DMS 273 treated with DMSO at 0.1 percent for 48 hours (cell line): ENCODE results near the gene CEP55.
"Not testable (repeated sequence)": the region's sequence is repeated elsewhere in the genome, so short reads cannot be mapped to it uniquely, and the experiment has no call there.

Source experiments
- DNase-seq: peaks from one replicate; lab custom pipeline; 2025; lab: John Stamatoyannopoulos, UW

Gene CEP55

DNA sequence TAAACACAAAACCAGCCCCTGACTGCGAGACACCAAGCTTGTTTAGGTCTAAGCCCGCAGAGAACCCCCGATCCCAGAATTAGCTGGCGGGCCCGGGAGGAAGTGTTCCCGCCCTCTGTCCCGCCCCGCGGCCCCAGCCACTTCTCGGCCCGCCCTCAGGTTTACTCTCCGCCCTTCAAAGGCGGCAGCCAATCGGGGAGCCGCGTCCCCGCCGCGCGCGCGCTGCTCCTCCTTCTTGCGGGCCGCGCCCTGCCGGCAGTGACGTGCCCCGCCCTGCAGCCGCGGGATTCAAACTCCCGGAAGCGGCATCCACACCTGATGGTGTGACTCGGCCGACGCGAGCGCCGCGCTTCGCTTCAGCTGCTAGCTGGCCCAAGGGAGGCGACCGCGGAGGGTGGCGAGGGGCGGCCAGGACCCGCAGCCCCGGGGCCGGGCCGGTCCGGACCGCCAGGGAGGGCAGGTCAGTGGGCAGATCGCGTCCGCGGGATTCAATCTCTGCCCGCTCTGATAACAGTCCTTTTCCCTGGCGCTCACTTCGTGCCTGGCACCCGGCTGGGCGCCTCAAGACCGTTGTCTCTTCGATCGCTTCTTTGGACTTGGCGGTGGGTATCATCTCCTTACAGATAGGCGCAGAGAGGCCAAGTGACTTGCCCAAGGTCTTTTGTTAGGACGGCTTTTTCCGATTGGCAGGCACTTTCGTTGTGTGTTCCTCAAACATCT is at the start of gene CEP55:
CEP55 (plus strand) TSS at position 291 of the 720 bp plus-strand sequence. CDS start 3,440 bp downstream, outside the sequence.
- peak; percentile 45 for DNase-seq

DNA sequence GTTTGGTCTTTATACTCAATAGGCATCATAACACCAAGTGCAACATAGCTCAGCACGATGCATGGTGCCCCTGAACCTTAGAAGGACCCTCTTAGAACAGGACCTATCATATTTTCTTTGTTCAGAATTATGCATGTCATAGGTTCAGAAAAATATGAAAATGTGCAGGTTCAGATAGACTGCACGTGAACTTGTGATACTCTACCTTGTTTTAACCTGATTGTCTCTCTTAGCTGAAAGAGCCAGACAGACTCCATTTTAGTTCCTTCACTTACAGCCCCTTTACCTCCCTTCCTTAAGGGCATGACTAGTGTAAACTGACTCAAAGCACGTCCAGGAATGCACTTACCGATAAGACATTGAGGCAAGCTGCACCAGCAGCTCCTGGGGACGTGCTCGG is 49.4 kb upstream of the CEP55 start:
- DNase-seq = no peak

DNA sequence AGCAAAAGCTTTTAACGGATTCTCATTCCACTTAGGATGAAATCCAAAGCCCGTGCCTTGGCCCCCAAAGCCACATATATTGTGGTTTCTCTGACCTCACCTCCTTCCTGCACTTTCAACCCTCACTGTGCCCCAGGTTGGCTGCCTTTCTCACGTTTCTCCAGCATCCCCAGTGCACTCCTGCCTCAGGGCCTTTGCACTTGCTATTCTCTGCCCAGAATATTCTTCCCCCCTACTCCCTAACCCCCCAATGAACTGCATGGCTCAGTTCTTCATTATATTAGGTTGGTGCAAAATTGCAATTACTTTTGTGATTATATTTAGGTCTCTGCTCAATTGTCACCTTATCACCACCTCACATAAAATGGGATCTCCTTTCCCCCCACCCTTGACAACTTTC is 48.4 kb upstream of the CEP55 start:
- no peak for DNase-seq

DNA sequence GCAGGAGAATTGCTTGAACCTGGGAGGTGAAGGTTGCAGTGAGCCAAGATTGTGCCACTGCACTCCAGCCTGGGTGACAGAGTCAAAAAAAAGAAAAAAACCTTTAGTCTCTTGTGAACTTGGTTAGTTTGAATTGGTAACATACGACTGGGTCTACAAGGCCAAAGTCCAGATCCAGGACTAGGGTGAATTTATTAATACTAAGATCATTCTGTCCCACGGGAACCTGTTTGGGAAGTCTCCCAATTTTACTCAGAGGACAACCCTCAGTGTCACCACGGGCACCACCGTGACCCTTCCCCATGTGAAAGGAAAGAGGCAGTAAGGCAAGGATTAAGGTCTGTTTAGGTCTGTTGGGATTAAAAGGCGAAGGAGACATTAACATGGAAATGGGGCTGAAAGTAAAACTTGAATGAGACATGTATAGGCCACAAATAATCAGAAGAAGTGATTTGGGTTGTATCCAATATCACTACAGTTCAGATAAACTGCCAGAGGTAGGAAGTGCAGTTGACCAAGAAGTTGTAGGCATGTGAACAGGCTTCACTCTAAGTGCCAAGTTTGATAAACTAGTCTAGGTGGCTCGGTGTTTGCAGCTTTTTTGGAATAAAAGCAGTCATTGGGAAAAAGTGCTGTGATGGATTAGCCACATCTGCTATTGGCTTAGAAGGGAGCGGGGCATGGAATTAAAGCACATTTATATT is 45.0 kb upstream of the CEP55 start:
- no peak for DNase-seq

DNA sequence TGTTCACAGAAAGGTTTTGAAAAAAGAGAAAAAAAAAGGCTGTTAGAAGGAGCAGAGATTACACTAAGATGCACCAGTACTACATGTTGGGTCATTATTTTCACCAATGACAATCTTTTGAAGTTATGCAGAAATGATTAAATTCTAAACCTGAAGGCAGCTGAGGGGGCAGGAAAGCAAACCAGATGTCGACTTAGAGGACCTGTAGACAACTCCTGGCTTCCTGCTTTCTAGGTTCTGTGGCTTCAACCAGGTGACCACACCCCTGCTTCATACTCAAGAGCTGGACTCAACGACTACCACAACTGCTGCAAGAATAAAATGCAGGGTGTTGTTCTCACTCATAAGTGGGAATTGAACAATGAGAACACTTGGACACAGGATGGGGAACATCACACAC is 44.3 kb upstream of the CEP55 start:
- no peak for DNase-seq

DNA sequence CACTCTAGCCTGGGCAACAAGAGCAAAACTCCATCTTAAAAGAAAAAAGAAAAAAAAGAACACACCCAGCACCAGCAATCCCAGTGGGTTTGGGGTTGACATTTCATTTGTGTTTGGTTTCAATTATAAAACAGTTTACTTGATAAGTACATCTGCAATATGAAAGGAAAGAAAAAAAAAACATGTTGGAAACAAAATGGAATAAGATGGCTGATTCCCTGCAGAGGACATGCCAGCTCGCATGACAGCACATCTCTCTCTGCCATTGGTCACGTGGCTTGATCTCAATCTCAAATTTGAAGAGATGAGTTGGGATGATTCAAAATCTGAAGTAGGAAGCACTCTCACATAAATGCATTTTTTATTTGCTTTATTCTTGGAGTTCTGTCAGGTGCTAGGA is 42.3 kb upstream of the CEP55 start:
- no peak for DNase-seq

DNA sequence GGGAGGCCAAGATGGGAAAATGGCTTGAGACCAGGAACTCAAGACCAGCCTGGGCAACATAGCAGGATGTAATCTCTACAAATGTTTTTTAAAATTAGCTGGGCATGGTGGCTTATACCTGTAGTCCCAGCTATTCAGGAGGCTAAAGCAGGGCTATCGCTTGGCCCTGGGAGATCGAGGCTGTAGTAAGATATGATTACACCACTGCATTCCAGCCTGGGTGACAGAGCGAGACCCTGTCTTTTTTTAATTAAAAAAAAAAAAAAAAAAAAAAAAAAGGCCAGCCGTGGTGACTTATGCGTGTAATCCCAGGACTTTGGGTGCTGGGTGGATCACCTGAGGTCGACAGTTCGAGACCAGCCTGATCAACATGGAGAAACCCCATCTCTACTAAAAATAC is 41.7 kb upstream of the CEP55 start:
- DNase-seq = no peak

DNA sequence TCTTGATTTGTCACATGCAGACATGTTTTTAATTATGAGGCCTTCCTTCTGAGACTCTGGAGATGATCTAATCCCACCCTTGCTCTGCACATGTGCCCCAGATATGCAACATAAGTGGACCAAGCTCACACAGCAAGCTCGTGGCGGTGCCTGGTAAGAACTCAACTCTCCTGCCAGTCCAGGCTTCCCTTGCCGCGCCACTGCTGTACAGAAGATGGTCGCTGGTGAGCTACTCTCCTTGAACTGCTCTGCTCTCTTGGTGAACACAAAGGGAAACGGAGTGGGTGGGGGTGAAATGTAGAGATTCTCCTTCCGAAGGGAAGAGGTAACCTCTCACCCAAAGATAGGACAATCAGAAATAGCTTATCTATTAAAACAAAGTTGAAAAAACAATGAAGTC is 39.9 kb upstream of the CEP55 start:
- no peak for DNase-seq

DNA sequence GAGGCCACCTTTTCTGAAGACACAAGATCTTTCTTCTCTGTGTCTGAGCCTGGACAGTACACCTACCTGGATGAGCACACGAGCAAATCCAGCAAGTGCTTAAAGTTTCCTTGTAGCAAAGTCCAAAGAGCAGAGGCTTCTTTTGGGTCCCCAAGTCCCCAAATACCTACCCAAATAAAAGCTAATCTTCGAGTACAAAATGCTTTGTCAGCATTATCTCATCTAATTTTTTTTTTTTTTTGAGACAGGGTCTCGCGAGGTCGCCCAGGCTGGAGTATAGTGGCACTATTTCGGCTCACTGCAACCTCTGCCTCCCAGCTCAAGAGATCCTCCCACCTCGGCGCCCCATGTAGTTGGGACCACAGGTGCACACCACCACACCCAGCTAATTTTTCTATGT is 38.9 kb upstream of the CEP55 start:
- no peak for DNase-seq

DNA sequence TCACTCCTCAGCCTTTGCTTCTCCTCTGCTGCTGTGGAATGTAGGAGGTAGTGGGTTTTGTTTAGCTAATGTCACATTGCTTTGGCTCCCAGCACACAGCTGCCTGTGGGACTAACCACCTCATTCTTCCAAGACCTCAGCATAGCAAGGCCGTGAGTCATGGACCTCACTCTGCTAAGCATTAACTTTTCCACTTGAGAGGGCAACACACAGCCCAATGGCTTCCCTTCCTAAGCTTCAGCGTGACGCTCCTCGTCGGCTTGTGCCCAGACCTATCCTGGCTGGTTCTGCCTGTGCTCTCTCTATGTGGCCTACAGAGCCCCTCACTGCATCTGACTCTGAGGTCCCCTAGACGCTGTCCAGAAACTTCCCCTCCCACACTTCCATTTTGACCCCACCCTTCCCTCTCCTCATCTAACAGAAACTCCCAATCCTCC is 37.6 kb upstream of the CEP55 start:
- no peak for DNase-seq

DNA sequence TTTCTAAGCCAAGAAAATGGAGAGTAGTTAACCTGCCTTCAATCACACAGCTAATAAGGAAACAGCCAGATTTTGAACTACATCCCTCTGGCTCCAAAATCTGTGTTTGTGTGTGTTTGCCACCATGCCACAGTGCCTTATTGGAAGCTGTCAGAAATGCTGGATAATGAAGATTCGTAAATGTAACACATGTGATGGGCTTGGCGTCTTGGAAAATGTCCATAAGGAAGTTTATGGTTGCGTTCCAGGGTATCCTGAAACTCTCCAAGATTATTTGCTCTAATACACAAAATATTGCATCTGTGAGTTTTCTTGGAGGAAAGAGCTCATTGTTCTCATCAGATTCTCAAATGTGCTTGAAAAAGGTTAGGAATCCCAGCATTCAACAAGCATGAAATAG is 36.9 kb upstream of the CEP55 start:
- no peak for DNase-seq

DNA sequence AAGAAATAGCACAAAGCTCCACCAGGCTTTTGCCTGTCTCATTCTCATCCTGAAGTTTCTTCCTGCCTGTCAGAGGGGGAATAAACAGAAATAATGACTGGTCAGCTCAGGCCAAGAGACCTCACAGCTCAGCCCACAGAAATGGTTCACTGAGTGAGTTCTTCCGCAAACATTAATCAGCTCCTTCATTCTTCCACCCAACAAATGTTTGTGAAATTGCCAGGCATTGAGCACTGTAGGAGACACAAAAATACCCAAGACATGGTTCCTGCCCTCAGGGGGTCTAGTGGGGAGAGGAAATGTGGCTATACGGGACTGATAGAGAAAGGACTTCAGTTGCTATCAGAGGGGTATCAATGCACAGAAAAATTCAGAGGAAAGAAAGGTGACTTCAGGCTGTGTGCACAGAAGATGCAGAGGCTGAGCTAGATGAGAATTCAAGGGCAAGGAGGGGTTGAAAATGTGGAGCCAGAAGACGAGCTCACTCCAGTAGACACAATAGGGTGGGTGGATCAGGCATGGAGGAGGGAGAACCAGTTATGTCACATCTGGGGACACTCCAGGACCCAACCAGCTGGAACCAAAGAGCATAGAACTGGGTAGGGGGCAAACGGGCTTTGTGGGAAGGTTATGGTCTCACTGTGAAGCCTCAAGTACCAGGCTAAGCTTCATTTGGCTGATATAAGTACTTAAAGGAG is 35.2 kb upstream of the CEP55 start:
- DNase-seq = no peak

DNA sequence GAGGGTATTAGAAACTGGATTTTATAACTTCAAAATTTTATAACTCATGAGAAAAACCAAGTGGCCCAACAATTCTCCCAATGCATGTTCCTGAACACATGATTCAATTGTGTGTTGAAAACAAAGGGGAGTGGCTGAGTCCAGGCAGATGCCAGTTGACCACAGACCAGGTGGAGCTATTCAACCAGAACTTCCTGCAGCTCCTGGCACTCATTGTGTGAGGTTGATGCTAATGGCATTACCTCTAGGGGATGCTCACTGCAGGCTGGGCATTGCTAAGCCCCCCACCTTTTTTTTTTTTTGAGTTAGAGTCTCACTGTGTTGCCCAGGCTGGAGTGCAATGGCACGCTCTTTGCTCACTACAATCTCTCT is 34.6 kb upstream of the CEP55 start:
- no peak for DNase-seq

DNA sequence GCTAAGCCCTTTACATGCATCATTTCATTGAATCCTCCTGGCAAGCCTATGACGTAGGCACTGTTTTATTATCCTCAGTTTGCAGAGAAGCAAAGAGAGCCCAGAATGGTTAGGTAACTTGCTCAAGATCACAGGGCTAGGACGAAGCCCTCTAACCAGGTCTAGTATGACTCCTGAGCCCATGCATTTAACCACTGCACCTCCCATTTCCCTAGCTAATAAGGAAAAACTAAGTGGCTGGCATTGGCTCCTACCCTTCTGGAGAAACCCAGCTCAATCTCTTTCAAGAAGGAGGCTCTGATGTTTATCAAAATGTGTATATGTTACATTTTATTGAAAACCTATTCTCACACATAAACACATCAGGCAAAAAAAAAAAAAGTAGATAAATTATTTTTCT is 34.0 kb upstream of the CEP55 start:
- DNase-seq = no peak

DNA sequence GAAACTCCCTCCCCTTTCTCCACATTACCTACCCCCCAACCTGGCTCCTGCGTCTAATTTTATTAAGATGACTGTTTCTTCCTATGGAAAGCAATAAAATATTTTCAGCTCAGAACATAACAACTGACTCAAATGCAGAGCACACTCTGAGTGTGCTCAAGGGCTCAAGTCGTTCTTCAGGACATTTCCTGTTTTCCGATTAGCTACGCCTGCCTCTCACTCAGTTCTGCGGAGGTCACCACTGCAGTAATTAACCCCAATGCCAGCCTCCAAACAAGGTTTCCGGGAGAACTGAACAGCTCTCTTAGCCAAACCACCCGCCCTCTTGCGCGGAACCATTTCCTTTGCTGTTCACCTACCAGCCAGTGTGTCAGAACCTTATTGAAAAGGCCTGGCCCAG is 33.5 kb upstream of the CEP55 start:
- DNase-seq = no peak

DNA sequence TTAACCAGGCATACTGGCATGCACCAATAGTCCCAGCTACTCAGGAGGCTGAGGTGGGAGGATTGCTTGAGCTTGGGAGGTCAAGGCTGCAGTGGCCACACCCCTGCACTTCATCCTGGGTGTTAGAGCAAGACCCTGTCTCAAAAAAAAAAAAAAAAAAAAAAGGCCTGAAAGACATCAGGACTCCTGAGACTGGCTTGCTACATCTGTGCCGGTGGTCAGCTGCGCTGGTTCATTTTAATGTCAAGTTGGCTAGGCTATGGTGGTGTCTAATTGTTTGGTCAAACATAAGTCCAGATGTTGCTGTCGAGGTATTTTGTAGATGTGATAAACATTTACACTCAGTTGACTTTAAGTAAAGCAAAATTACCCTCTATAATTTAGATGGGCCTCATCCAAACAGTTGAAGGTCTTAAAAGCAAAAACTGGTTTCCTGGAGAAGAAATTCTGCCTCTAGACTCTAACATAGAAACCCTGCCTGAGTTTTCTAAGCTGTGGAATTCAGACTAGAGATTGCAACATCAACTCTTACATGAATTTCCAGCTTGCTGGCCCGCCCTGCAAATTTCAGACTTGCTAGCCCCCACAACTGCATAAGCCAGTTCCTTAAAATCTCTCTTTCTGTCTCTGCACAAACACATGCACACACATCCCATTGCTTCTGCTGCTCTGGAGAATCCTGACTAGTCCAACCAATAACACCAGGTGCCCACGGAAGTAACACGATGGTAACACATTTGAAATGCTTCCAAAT is 32.5 kb upstream of the CEP55 start:
- no peak for DNase-seq

DNA sequence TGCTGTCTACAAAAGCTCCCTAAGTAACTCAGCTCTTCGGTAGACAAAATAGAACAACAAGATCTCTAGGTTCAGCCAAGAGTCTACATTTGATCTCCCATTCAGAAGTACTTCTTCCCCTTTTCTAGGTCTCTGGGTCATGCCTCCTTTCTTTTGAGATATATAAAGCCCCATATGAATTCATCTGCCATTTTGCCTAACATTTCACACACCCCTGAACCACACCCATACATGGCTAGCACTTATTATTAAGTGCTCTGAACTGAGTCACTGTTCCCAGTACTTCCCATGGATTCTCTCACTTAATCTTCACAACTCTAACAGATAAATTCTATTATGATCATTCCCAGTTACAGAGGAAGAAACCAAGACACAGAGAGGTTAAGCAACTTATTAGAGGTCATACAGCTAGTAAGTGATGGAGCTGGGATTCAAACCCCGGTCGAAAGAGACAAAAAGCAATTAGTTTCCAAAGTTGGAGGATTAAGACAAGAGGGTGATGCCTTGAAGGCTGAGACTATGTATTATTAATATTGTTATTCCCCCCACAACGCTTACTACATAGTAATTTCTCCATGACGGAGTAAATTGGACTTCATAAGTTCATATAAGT is 31.5 kb upstream of the CEP55 start:
- DNase-seq = no peak

DNA sequence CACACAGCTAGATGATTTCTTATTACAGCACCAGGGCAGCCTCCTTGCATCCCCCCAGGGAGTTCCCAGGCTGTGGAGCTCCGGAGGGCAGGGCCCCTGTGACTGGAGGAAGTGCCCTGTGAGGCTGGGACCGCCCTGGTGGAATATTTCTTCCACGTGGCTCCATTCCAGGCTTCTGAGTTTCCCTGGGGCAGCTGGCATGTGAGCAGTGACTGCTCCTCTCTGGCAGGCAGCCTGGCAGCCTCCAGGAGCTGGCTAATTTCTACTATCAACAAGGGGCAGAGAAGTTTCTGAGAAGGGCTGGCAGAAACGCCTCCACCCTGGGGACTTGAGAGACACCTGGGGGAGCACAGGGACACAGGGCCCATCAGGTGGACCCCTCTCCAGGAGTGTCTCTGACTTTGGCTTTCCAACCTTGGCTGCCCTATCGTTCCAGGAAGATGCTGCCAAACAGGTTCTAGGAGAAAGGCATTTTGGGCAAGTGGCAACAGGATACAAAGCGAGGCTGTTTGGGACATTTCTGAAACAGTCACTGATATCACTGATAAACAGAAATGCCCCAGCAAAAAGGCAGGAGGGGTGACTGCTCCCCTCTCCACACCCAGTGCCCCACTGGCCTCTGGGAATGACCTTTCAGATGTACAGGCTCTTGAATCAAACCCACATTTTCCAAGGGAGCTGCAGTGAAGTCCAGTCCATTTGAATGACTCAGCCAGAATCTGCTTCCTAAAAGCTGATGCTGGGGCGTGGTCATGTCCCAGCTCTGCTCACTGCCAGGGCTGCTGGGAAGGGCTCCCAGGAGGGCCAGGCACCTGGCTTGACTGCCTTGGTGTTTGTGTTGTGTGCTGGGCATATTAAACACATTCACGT is 30.4 kb upstream of the CEP55 start:
- DNase-seq = peak; percentile 84

DNA sequence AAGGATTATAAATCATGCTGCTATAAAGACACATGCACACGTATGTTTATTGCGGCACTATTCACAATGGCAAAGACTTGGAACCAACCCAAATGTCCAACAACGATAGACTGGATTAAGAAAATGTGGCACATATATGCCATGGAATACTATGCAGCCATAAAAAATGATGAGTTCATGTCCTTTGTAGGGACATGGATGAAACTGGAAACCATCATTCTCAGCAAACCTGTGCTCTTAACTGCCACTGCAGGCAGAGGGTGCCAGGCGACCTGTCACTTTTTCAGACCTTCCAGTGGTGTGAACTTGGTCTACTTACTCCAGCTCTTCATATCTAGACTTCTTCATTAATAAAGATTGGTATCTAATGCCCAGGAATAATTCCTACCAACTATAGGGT is 28.8 kb upstream of the CEP55 start:
- DNase-seq = not testable (repeated sequence)

DNA sequence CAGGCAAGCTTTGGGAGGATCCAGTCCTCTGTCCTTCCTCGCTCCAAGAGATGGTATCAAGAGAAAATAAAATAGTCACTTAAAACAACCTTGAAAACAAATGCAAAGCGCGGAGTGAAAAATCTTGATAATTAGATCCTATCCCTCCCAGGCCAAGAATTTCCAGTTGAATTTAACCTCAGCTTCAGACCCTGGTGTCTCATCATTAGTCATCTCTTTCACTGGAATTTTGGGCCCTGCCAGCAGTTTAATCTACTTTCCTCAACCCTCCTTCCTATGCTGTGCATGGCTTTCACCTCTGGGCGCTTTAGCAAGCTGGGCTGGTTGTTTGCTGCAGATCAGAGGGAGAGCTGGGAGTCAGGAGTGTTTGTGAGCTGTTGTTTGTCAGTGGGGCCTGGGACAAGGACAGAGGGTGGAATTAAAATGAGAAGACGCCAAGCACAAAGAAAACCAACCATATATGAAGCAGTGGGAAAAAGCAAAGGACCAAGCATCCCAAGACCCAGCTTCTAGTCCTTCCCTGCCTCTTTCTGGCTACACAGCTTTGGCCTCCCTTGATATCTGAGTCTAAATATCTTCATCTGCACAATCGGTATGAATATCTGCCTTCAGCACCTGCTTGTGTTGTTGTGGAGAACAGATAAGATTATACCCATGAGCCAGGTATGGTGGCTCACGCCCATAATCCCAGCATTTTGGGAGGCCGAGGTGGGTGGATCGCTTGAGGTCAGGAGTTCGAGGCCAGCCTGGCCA is 27.8 kb upstream of the CEP55 start:
- DNase-seq = no peak
